RWPE2 (cell line): ENCODE data around the gene RUNX3.

ENCODE experiments used
- ATAC-seq: fragments of 200-7000 bp; cut with Tn5 transposase; 3 replicates; pipeline ENCODE4 v1.9.1; 2021; ENCODE audit warnings: low read depth
- DNase-seq: peaks from one replicate; pipeline ENCODE4 v3.0.0-alpha.2; 2020; ENCODE audit warnings: low spot score
- H3K27ac ChIP-seq: fragments of 450-650 bp; 2 replicates; pipeline ENCODE4 v1.5.1; 2017; ENCODE audit warnings: mild to moderate bottlenecking; ENCODE audit not compliant: poor library complexity, severe bottlenecking
- H3K27me3 ChIP-seq: fragments of 250-450 bp; sonication (Bioruptor Pico); 2 replicates; pipeline ENCODE4 v1.5.1; 2021; ENCODE audit warnings: mild to moderate bottlenecking, moderate library complexity; ENCODE audit not compliant: insufficient read depth, poor library complexity, severe bottlenecking
- H3K36me3 ChIP-seq: fragments of 250-450 bp; sonication (Bioruptor Pico); 2 replicates; pipeline ENCODE4 v1.5.1; 2020; ENCODE audit warnings: low read depth, mild to moderate bottlenecking, moderate library complexity
- H3K4me1 ChIP-seq: fragments of 250-450 bp; sonication (Bioruptor Pico); 2 replicates; pipeline ENCODE4 v1.5.1; 2021; ENCODE audit warnings: mild to moderate bottlenecking, moderate library complexity; ENCODE audit not compliant: insufficient read depth, poor library complexity, severe bottlenecking
- H3K4me3 ChIP-seq: fragments of 250-450 bp; sonication (Bioruptor Pico); 2 replicates; pipeline ENCODE4 v1.5.1; 2021; ENCODE audit warnings: mild to moderate bottlenecking, moderate library complexity; ENCODE audit not compliant: severe bottlenecking
- H3K9me3 ChIP-seq: fragments of 250-450 bp; sonication (Bioruptor Pico); 2 replicates; pipeline ENCODE4 v1.5.1; 2021; ENCODE audit warnings: mild to moderate bottlenecking, moderate library complexity; ENCODE audit not compliant: severe bottlenecking
- CTCF ChIP-seq: fragments of 450-650 bp; IDR thresholded peaks from one replicate; pipeline ENCODE4 v1.5.1; 2017; ENCODE audit warnings: mild to moderate bottlenecking, moderate library complexity; ENCODE audit not compliant: poor library complexity, severe bottlenecking

The RUNX3 gene

GRCh38 chr1:24963943-24964693 lies 34.0 kb upstream of the RUNX3 start:
- TF ChIP-seq CTCF, result no peak
- no peaks in the 10 kb centered on the region for H3K27me3 ChIP-seq
- H3K9me3 ChIP-seq, result no peaks in the 10 kb centered on the region
- peak; percentile 46 for DNase-seq
- H3K4me1 ChIP-seq, result no peaks in the 10 kb centered on the region
- H3K27ac ChIP-seq, result no peak overlapping the region
- H3K36me3 ChIP-seq, result no peaks in the 10 kb centered on the region
- no peak for ATAC-seq
- no peak overlapping the region for H3K4me3 ChIP-seq

- Histone ChIP-seq H3K9me3 (no peaks in the 10 kb centered on the region), H3K36me3 (no peaks in the 10 kb centered on the region), H3K4me3 (no peak overlapping the region), H3K4me1 (no peaks in the 10 kb centered on the region), H3K27me3 (no peaks in the 10 kb centered on the region), H3K27ac (no peak overlapping the region)
- no peak for TF ChIP-seq CTCF
- peak; percentile 29 for DNase-seq
- no peak for ATAC-seq
These were observed 33.2 kb upstream of the RUNX3 start for GRCh38 chr1:24963099-24963872.

GRCh38 chr1:24961961-24962861 lies 32.1 kb upstream of the RUNX3 start:
- TF ChIP-seq CTCF, result no peak

GRCh38 chr1:24961334-24961733 lies 31.3 kb upstream of the RUNX3 start:
- no peak for DNase-seq
- H3K9me3 ChIP-seq, result no peaks in the 10 kb centered on the region
- H3K36me3 ChIP-seq, result no peaks in the 10 kb centered on the region
- ATAC-seq, result no peak
- no peak for TF ChIP-seq CTCF
- H3K27me3 ChIP-seq, result no peaks in the 10 kb centered on the region
- no peaks in the 10 kb centered on the region for H3K4me1 ChIP-seq
- no peak overlapping the region for H3K4me3 ChIP-seq
- no peak overlapping the region for H3K27ac ChIP-seq

More at GRCh38 chr1:24961961-24962861, 32.1 kb upstream of the RUNX3 start:
- no peak overlapping the region for H3K4me3 ChIP-seq
- ATAC-seq (no peak), DNase-seq (peak; percentile 47)
- no peaks in the 10 kb centered on the region for H3K27me3 ChIP-seq
- H3K4me1 ChIP-seq, result no peaks in the 10 kb centered on the region
- no peak overlapping the region for H3K27ac ChIP-seq
- no peaks in the 10 kb centered on the region for H3K36me3 ChIP-seq
- no peaks in the 10 kb centered on the region for H3K9me3 ChIP-seq
